Endodermal cell (in vitro differentiated cells): Measurements from ENCODE around the gene CACNA2D4. TPM values are rescaled to one million over a fixed set of nuclear protein-coding genes. Genes with fewer than 3 reads are reported as not detected.
A peak's percentile ranks its signal among the peaks of the same experiment; 100 is the strongest.

Experiments used
- DNase-seq: peaks from one replicate; pipeline ENCODE4 v3.0.0-alpha.2; 2017
- H3K27ac ChIP-seq: 2 replicates; pipeline ENCODE4 v1.5.1; 2013; ENCODE audit warnings: mild to moderate bottlenecking, low read depth, low read length, moderate library complexity
- H3K27me3 ChIP-seq: 2 replicates; pipeline ENCODE4 v1.6.1; 2013; ENCODE audit warnings: mild to moderate bottlenecking, low read length, moderate library complexity; ENCODE audit not compliant: insufficient read depth, control insufficient read depth, poor library complexity, severe bottlenecking
- H3K36me3 ChIP-seq: 2 replicates; pipeline ENCODE4 v1.7.0; 2013; ENCODE audit warnings: mild to moderate bottlenecking, low read length, moderate library complexity; ENCODE audit not compliant: control insufficient read depth, insufficient read depth
- H3K4me1 ChIP-seq: one replicate; pipeline ENCODE4 v1.7.0; 2013; ENCODE audit warnings: low read length; ENCODE audit not compliant: control insufficient read depth, insufficient read depth
- H3K4me3 ChIP-seq: 2 replicates; pipeline ENCODE4 v1.5.1; 2013; ENCODE audit warnings: mild to moderate bottlenecking, low read length, moderate library complexity
- H3K9ac ChIP-seq: 2 replicates; pipeline ENCODE4 v1.6.1; 2013; ENCODE audit warnings: mild to moderate bottlenecking, low read length, moderate library complexity; ENCODE audit not compliant: poor library complexity, severe bottlenecking; ENCODE audit errors: extremely low read depth
- H3K9me3 ChIP-seq: 2 replicates; pipeline ENCODE4 v1.6.1; 2013; ENCODE audit warnings: mild to moderate bottlenecking, low read length, moderate library complexity; ENCODE audit not compliant: control insufficient read depth
- H3K27ac Mint-ChIP-seq: 2 replicates; pipeline ENCODE4 v1.8.0; 2020; ENCODE audit warnings: mixed read lengths
- H3K27me3 Mint-ChIP-seq: 2 replicates; pipeline ENCODE4 v1.8.0; 2021; ENCODE audit warnings: mild to moderate bottlenecking, mixed read lengths; ENCODE audit not compliant: insufficient read depth
- H3K36me3 Mint-ChIP-seq: 2 replicates; pipeline ENCODE4 v1.8.0; 2020; ENCODE audit warnings: low read depth, mixed read lengths
- H3K4me1 Mint-ChIP-seq: 2 replicates; pipeline ENCODE4 v1.8.0; 2020; ENCODE audit warnings: mixed read lengths
- H3K4me3 Mint-ChIP-seq: 2 replicates; pipeline ENCODE4 v1.8.0; 2020; ENCODE audit warnings: mild to moderate bottlenecking, moderate library complexity, mixed read lengths
- H3K9me3 Mint-ChIP-seq: 2 replicates; pipeline ENCODE4 v1.8.0; 2020; ENCODE audit warnings: mild to moderate bottlenecking, mixed read lengths
- WGBS, 2 experiments: methylation state at CpG; one replicate each; pipeline versions ENCODE4 v1.1.5 to v1.1.7; 2013; ENCODE audit warnings: missing lambda C conversion rate in 2 of 2, mixed read lengths in 1 of 2; ENCODE audit not compliant: insufficient coverage in 1 of 2, insufficient read length in 1 of 2; 5-methylcytosine and 5-hydroxymethylcytosine counted together
- total RNA-seq, 2 donors: library from RNA; stranded (reverse); fragmentation: NEBNext Ultra II Directional in 1 of 2; extraction: Animal tissue kit (Norgen Biotek cat#: 25700) in 1 of 2; gene quantifications; 2 replicates in 1 of 2; 3 replicates in 1 of 2; pipeline ENCODE4 v1.2.1, GENCODE V29; 2021
- TF ChIP-seq, protein P1 (sequence below): fragments of 200-600 bp; sonication (generic); conservative IDR thresholded peaks from 2 replicates; pipeline ENCODE4 v1.5.0; 2021; ENCODE audit warnings: antibody characterized with exemption, mild to moderate bottlenecking

The CACNA2D4 gene
- total RNA-seq, 2 donors from 2014 or later, result 4.3 to 5.7 TPM

DNA sequence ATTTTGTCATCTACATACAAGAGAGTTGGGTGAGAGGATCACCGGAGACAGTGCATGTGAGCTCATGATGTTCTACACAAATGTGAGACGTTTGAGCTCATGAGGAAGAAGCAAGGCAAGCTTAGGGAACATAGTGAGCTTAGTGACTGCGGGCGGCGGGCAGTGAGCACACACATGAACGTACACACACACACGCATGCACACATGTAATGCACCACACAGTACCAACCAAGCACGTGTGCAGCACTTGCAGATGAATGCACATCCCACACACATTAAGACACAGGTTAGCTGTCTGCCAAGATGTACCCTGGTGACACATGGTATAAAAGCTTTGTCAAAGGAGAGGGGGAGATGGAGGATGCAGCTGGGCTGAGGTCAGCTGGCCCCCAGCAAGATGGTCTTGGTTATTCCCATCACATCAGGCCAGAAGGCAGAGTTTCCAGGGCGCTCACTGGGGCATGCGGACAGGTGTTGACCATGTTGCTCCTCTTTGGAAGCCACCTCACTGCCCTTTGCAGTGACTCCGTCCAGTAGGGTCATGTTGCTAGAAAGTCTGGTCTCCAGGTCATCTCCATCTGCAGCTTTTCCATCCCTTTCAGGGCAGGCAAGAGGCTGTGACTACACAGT is 8.7 kb upstream of the CACNA2D4 start:
- Histone ChIP-seq H3K27ac (no peak overlapping the region), H3K9me3 (no peaks in the 10 kb centered on the region), H3K4me1 (no peaks in the 10 kb centered on the region), H3K36me3 (no peaks in the 10 kb centered on the region), H3K27me3 (no peaks in the 10 kb centered on the region), H3K4me3 (no peak overlapping the region), H3K9ac (no peak overlapping the region)
- DNase-seq, result peak; percentile 37
- Mint-ChIP-seq H3K4me1 (no peaks in the 10 kb centered on the region), H3K27me3 (no peaks in the 10 kb centered on the region), H3K36me3 (no peaks in the 10 kb centered on the region), H3K27ac (no peak overlapping the region), H3K9me3 (no peaks in the 10 kb centered on the region), H3K4me3 (no peak overlapping the region)
- 90 to 95% methylated on average over 9 to 11 of the region's 11 CpGs for WGBS, 2 experiments
- TF ChIP-seq, protein P1, sequence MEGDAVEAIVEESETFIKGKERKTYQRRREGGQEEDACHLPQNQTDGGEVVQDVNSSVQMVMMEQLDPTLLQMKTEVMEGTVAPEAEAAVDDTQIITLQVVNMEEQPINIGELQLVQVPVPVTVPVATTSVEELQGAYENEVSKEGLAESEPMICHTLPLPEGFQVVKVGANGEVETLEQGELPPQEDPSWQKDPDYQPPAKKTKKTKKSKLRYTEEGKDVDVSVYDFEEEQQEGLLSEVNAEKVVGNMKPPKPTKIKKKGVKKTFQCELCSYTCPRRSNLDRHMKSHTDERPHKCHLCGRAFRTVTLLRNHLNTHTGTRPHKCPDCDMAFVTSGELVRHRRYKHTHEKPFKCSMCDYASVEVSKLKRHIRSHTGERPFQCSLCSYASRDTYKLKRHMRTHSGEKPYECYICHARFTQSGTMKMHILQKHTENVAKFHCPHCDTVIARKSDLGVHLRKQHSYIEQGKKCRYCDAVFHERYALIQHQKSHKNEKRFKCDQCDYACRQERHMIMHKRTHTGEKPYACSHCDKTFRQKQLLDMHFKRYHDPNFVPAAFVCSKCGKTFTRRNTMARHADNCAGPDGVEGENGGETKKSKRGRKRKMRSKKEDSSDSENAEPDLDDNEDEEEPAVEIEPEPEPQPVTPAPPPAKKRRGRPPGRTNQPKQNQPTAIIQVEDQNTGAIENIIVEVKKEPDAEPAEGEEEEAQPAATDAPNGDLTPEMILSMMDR, result no peak

DNA sequence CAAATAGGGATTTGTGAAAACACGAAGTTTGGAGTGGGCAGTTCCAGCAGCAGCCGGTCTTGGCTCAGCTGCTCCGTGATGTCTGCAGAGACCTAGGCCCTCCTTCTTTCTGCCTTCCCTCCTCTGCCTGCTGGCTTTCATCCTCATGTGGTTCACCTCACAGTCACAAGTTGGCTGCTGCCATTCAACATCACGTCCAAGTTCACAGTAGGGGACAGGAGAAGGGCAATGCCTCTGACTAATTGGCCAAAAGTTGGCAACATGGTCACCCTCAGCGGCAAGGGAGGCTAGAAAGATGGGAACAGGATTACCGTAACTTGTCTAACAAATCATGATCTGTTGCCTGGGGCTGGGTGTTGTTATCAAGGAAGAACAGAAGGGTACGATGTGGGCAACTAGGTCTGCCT is 7.8 kb upstream of the CACNA2D4 start:
- H3K9me3 ChIP-seq, result no peaks in the 10 kb centered on the region
- no peaks in the 10 kb centered on the region for H3K9me3 Mint-ChIP-seq
- no peak overlapping the region for H3K9ac ChIP-seq
- H3K4me1 Mint-ChIP-seq, result no peaks in the 10 kb centered on the region
- no peaks in the 10 kb centered on the region for H3K27me3 ChIP-seq
- no peaks in the 10 kb centered on the region for H3K4me1 ChIP-seq
- H3K27ac Mint-ChIP-seq, result no peak overlapping the region
- no peak overlapping the region for H3K4me3 ChIP-seq
- no peaks in the 10 kb centered on the region for H3K36me3 ChIP-seq
- peak; percentile 41 for DNase-seq
- TF ChIP-seq, protein P1, result no peak
- no peaks in the 10 kb centered on the region for H3K36me3 Mint-ChIP-seq
- no peak overlapping the region for H3K4me3 Mint-ChIP-seq
- no peaks in the 10 kb centered on the region for H3K27me3 Mint-ChIP-seq
- 91 to 92% methylated on average over 7 of the region's 7 CpGs for WGBS, 2 experiments
- no peak overlapping the region for H3K27ac ChIP-seq

DNA sequence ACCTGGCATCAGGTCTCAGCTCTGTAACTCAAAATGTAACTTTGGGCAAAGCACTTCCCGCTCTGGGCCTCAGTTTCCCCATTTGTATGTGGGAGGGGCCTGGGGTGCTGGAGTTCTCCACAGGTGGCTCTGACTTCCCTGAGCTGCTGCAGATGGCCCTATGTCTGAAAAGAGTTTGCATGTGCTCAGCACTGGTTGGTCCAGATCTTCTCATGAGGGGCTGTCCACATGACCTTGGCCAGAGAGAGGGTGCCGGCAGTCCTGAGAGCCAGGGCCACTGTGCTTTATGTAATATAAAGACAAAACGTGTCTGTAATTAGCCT is 7.2 kb upstream of the CACNA2D4 start:
- Mint-ChIP-seq H3K4me1 (no peaks in the 10 kb centered on the region), H3K9me3 (no peaks in the 10 kb centered on the region), H3K36me3 (no peaks in the 10 kb centered on the region), H3K27me3 (no peaks in the 10 kb centered on the region), H3K4me3 (no peak overlapping the region), H3K27ac (no peak overlapping the region)
- Histone ChIP-seq H3K4me1 (no peaks in the 10 kb centered on the region), H3K9ac (no peak overlapping the region), H3K27ac (no peak overlapping the region), H3K4me3 (no peak overlapping the region), H3K27me3 (no peaks in the 10 kb centered on the region), H3K9me3 (no peaks in the 10 kb centered on the region), H3K36me3 (no peaks in the 10 kb centered on the region)
- 89 to 93% methylated on average over 2 to 3 of the region's 3 CpGs for WGBS, 2 experiments
- TF ChIP-seq, protein P1, result no peak
- no peak for DNase-seq
